ENCODE data around the gene GRIK2.

- TF ChIP-seq, protein P1, sequence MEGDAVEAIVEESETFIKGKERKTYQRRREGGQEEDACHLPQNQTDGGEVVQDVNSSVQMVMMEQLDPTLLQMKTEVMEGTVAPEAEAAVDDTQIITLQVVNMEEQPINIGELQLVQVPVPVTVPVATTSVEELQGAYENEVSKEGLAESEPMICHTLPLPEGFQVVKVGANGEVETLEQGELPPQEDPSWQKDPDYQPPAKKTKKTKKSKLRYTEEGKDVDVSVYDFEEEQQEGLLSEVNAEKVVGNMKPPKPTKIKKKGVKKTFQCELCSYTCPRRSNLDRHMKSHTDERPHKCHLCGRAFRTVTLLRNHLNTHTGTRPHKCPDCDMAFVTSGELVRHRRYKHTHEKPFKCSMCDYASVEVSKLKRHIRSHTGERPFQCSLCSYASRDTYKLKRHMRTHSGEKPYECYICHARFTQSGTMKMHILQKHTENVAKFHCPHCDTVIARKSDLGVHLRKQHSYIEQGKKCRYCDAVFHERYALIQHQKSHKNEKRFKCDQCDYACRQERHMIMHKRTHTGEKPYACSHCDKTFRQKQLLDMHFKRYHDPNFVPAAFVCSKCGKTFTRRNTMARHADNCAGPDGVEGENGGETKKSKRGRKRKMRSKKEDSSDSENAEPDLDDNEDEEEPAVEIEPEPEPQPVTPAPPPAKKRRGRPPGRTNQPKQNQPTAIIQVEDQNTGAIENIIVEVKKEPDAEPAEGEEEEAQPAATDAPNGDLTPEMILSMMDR (IDR thresholded peaks at IDR 0.05), result no peak
- TF ChIP-seq POLR2AphosphoS5 (IDR thresholded peaks at IDR 0.05) (no peak), POLR2A (IDR thresholded peaks at IDR 0.05) (no peak)
Observed at GRCh38 chr6:101716387-101716786, 322.9 kb downstream of the GRIK2 start.
